Heart left ventricle (tissue), 13 donors: Measurements from ENCODE around the gene TTYH3.

Source experiments
- CTCF ChIP-seq, 12 donors: fragments of 200-600 bp; sonication (generic) in 4 of 12; IDR thresholded peaks; one replicate each; pipeline versions ENCODE4 v1.5.0 to v1.8.0; 2018 to 2022; ENCODE audit warnings: antibody characterized with exemption in 12 of 12, mild to moderate bottlenecking in 5 of 12
- POLR2A ChIP-seq, 2 donors: fragments of 450-650 bp; IDR thresholded peaks; one replicate each; pipeline ENCODE4 v1.6.1; 2017; ENCODE audit warnings: antibody characterized with exemption in 2 of 2, mild to moderate bottlenecking in 2 of 2, moderate library complexity in 2 of 2
- donor health status: ischemic (EF 13 %, LVEDD 7.1; RV severe dilation, severe dysfunction).
- donor health status: DM: no; HTN: yes; CAD: no.
- donor health status: DM: no; HTN: no; CAD: no.
- donor health status: ischemic (EF 25% LVEDD 6.9; RV normal size, moderate dysfunction).
- donor health status: ischemic (EF 25% LVEDD 5.7; RV mildly dilated, moderate dysfunction).
- donor health status: ischemic (EF 35%, LVEDD 5.7; RV mildly dilated, moderate dysfunction).
- donor health status: nonischemic (EF 11% LVEDD 7.7; RV severe dilation, severe dysfunction).
- donor health status: DM: yes; HTN: yes; CAD: no.
- donor health status: PGD.
- donor health status: ischemic (EF 29% LVEDD 5.4; RV normal size, mild dysfunction).
- donor health status: nonischemic (EF 23%, LVEDD 6.1; RV moderate dilation, normal function).

- TF ChIP-seq CTCF (IDR thresholded peaks at IDR 0.05) (no peak), POLR2A (IDR thresholded peaks at IDR 0.05) (no peak)
Observed at GRCh38 chr7:2700141-2700850, 68.5 kb downstream of the TTYH3 start.
